ENCODE data around the gene ZNF776.
"Not testable (repeated sequence)": the region's sequence is repeated elsewhere in the genome, so short reads cannot be mapped to it uniquely, and the experiment has no call there.

Gene ZNF776

DNA sequence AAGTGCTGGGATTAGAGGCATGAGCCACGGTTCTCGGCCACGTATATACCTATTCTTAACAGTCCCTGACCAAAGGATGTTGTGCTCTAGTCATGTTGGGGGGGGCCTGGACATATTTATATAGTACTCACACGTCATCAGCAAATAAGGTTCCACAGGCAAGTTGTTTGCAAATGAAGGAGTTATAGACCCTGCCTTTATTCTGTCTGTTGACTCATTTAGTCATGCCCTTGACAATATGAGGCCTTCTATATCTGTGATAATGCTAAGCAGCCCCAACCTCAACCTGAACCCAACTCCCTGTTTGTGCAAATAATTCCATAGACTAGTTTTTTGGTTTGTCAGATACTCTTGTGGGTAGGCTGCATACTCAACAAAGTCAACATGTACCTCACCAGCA, 31.7 kb downstream of the ZNF776 start:
- no peak for DNase-seq (ENCODE audit: low spot score)

DNA sequence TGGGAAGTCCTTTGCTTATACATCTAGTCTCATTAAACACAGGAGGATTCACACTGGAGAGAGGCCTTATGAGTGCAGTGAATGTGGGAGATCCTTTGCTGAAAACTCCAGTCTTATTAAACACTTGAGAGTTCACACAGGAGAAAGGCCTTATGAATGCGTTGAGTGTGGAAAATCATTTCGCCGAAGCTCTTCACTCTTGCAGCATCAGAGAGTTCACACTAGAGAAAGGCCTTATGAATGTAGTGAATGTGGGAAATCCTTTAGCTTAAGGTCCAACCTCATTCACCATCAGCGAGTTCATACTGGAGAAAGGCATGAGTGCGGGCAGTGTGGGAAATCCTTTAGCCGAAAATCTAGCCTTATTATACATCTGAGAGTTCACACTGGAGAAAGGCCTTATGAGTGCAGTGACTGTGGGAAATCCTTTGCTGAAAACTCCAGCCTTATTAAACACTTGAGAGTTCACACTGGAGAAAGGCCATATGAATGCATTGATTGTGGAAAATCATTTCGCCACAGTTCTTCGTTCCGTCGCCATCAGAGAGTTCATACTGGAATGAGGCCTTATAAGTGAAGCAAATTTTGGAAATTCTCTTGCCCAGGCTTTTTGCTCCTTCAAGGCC, 32.7 kb downstream of the ZNF776 start:
- no peak for DNase-seq (ENCODE audit: low spot score)

DNA sequence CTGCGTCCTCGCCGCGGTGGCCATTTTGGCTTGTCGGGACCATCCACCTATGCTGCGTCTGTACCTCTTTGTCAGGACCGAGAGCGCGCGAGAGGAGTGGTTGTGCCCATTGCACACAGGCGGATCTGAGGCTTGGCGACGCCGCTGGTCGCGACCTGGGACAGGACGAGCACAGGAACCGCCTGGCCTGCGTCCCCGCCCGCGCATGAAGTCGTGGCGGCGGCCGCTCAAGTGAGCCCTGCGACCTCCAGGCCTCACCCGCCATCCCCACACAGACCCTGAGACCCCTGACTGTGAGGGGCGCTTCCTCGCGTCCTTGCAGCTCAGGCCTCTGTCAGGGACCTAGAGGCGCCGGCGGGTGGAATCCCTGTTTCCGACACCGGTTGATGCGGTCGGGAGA, 39.7 kb downstream of the ZNF776 start:
- no peak for DNase-seq (ENCODE audit: low spot score)

DNA sequence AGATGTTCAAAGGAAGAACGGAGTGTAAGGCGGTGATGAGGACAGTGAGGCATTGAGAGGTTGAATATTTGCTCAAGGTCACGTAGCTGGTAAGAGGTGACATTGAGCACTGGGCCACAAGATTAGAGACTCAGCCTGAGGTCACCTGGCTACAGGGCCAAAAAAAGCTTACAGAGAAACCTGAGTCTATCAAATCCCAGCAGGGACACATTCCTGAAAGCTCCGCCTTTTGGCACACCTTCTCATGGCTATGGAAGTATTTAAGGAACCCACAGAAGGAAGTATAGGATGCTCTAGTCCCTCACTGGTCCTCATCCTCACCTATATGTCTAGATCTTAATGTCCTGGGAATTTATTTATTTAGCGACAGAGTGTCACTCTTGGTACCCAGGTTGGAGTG, 40.3 kb downstream of the ZNF776 start:
- no peak for DNase-seq (ENCODE audit: low spot score)

DNA sequence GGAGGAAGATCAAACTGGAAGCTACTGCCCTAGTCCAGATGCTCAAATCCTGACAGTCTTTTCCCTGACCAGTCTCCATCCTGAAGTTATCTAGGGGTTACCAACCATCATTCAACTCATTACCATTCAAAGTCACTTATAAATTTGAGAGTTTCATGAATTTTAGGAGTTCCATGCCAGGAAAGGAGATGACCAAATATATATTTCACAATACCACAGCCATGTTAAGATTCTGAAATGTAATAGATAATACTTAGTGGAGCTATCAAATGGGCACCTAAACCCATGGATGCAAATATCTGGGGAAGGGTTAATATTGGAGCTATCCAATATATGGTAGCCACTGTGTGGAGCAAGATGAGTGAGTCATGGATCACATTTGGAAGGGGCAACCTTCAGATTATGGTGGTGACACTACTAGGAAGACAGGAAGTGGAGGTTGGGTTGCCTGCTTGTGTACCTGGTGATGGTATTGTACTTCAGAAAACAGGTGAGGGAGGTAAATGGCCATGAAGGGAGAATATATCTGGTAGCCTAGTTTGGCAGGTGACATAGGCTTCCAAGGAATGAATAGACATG, 41.6 kb downstream of the ZNF776 start:
- DNase-seq (ENCODE audit: low spot score): no peak

DNA sequence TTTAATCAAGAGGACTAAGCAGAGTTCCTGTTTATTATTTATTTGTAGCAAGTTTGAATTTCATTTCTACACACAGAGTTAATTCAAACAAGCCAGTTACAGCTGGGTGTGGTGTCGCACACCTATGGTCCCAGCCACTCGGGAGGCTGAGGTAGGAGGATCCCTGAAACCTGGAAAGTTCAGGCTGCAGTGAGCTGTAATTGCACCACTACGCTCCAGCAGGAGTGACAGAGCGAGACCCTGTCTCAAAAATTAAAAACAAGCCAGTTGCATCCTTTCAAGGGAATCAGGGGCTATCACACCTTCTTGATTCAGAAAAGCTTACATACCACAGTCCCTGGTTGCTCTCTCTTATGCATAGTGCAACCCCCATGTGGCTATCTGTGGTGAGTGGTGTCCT, 42.7 kb downstream of the ZNF776 start:
- no peak for DNase-seq (ENCODE audit: low spot score)

DNA sequence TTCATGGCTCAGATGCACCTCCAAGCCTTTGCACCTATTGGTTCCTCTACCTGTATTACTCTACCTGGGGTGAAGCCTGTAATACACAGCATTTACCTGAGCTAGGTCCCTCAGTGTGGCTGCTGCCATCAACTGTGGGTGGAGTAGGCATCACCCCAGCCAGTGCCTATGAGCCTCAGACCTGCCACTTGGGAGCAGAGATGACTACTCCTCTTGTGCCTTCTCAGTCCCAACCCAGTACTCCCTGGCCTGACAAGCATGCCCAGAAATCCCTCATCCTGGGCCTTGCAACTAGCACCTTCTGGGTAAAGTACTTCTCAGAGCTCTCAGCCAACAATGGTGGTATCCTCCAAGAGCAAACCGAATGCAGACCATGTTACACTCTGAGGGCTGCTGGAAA, 50.0 kb downstream of the ZNF776 start:
- not testable (repeated sequence) for DNase-seq (ENCODE audit: low spot score)

DNA sequence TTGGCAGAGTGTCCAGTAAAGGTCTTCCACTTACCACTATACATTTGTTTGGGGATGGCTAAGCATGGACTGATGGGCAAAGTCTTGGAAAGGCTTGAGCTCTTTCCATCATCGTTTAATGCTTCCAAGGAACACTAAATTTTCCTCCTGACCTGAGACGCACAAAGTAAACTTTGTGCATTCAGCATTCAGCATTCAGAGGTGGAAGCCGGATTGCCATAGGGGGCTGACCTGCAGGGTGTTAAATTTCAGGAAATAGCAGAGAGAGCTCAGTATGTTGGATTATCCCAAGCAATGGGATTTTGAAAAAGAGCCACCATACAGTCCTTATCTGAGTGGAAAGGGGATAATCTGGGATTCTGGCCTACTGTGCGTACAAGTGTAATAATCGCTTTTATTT, 54.1 kb downstream of the ZNF776 start:
- DNase-seq (ENCODE audit: low spot score): no peak

DNA sequence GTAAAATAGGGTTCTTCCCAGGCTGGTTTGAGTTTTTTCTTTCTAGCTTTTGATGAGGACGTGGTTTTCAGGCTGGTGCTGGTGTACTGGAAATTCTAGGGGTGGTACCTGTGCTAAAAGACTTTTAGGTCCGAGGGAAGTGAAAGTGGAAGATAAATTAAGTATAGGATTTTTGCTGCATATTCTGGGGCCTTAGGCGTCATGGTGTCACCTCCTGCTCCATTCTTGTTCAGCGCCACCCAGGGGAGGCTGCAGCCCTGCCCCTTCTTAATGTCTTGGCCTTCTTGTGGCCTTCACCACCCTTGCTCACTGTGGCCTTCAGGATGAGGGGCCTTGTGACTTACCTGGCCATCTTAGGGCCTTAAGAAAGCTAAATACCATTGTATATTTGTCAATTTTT, 55.7 kb downstream of the ZNF776 start:
- DNase-seq (ENCODE audit: low spot score): no peak

DNA sequence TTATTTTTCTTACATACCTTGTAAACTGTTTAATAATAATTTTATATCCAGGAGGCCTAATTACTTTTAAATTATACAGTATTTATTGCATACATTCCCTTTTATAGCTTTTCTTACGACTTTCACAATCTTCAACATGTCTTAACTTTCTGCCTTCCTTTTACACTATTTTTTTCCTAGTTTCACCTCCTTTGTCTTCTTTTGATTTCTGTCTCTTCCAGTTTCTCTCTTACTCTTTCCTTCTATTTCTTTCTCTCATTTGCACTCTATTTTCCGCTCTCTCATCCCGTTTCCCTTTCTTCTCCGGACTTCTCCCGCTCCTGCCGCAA, 56.6 kb downstream of the ZNF776 start:
- DNase-seq (ENCODE audit: low spot score): no peak

DNA sequence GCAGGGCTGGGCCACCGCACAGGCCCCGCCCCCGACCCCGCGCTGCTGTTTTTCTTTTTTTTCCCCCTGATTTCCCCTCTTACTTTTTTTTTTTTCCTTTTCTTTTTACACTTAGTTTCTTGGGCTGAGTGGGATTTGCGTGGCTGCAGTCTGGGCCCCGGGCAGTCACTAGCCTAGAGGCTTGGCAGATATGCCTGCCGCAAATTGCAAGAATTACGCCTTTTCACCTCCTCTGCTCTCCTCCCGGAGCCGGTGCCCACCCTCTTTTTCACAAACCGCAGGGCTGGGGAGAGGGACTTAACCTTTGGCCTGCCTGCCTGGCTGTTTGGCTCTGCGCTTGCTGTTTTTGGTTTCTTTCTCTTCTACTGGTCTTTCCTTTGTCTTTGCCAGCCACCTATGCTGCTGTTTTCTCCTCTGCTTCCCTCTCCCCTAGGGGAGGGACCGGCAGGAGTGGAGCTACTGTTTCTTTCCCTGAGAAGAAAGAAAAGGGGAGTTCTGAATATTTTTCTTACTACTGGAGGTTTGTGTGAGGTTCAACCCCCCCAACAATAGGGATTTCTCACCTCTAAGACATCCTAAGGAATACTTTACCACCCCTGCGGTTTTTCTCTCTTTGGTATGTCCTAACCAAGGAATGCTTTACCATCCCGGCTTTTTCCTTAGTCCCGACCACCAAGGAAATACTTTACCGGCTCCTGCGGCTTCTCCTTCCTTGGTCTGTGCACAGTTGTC, 57.1 kb downstream of the ZNF776 start:
- DNase-seq (ENCODE audit: low spot score): no peak

DNA sequence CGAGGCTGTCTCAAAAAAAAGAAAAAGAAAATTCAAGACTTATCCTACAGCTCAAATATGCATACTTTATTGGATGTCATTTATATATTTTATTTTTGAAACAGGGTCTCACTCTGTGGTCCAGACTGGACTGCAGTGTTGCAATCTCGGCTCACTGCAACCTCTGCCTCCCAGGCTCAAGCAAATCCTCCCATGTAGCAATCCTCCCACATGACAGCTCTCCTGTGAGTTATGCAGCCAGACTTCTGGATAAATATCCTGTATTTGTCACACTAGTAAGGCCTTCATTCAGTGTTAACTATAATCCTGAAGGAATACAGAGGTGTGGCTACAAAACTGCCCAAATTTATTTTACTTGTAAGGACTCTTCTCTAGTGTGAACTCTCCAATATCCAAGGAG, 60.9 kb downstream of the ZNF776 start:
- DNase-seq (ENCODE audit: low spot score): no peak
